AG10803 (cell line): ENCODE measurements around the gene ZNF679.
"Not testable (repeated sequence)": the region's sequence is repeated elsewhere in the genome, so short reads cannot be mapped to it uniquely, and the experiment has no call there.

Experiments
- DNase-seq: peaks from one replicate; pipeline ENCODE4 v3.0.0; 2010; ENCODE audit warnings: low read depth
- H3K4me3 ChIP-seq: 2 replicates; pipeline ENCODE4 v1.5.1; 2011; ENCODE audit warnings: mild to moderate bottlenecking, low read length, control low read depth
- TF ChIP-seq, protein P1 (sequence below): conservative IDR thresholded peaks from 2 replicates; pipeline ENCODE4 v1.5.1; 2011; ENCODE audit warnings: mild to moderate bottlenecking, low read length, control low read depth, inconsistent platforms

Gene ZNF679

DNA sequence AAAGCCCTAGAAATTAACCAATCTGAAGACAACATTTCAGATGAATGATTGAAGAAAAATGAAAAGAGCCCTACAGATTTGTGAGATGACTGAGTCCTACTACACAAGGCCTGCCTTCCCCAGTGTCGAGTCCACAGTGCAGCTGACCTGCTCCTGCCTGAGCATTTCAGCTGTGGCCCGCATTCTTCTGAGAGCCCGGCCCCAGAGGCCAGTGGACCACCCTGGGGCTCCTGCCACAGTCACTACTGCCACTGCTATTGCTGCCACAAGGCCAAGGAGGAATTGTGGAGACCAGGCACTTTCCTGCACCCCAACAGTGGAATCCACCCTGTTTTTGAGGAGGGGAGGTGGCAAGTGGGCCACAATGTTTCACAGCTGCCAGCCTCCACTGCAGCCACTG is 40.9 kb upstream of the ZNF679 start:
- DNase-seq: no peak
- TF ChIP-seq, protein P1, sequence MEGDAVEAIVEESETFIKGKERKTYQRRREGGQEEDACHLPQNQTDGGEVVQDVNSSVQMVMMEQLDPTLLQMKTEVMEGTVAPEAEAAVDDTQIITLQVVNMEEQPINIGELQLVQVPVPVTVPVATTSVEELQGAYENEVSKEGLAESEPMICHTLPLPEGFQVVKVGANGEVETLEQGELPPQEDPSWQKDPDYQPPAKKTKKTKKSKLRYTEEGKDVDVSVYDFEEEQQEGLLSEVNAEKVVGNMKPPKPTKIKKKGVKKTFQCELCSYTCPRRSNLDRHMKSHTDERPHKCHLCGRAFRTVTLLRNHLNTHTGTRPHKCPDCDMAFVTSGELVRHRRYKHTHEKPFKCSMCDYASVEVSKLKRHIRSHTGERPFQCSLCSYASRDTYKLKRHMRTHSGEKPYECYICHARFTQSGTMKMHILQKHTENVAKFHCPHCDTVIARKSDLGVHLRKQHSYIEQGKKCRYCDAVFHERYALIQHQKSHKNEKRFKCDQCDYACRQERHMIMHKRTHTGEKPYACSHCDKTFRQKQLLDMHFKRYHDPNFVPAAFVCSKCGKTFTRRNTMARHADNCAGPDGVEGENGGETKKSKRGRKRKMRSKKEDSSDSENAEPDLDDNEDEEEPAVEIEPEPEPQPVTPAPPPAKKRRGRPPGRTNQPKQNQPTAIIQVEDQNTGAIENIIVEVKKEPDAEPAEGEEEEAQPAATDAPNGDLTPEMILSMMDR: no peak
- no peak overlapping the region for H3K4me3 ChIP-seq

DNA sequence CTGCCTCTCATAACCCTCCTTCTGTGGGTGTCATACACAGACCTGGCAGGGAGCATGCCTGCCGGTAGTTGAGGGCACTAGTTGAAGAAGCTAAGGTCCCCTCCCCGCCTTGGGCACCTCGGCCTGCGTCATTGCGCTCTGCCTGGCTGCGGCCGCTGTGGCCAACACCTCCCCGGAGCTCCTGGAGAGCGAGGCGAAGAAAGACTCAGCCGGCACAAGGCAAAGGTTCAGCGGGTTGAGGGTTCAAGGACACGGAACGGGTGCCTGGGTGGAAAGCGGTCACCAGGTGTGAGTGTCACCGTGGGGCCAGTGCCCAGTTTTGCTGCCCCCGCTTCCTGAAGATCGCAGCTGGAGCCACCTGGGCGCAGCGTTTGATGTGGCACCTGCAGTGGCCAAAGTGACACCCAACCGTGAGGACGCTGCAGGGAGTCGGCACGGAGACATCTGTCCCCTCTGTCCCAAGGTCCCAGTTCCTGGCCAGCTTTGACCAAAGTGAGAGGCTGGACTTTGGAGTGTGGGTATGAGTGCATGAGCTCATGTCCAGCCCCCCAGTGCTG is 36.0 kb upstream of the ZNF679 start:
- no peak overlapping the region for H3K4me3 ChIP-seq
- TF ChIP-seq, protein P1: no peak
- no peak for DNase-seq

DNA sequence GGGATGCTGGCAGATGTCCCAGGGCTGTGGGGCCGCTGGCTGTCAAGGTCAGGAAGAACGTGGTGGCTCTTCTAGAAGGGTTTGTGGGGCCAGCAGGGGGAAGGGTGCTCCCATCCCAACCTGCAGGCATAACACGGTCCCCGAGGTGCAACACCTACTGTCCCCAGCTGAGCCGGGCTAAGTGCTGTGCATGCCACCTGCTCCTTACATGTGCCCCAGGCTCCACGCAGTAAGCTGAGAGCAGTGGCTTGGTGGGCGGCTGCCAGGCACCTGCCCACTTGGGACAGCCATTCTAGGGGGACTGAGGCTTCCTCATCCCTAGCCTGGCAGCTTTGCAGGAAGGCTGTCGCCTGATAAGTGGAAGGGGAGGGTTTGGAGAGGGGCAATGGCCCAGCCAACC is 35.5 kb upstream of the ZNF679 start:
- TF ChIP-seq, protein P1: no peak

DNA sequence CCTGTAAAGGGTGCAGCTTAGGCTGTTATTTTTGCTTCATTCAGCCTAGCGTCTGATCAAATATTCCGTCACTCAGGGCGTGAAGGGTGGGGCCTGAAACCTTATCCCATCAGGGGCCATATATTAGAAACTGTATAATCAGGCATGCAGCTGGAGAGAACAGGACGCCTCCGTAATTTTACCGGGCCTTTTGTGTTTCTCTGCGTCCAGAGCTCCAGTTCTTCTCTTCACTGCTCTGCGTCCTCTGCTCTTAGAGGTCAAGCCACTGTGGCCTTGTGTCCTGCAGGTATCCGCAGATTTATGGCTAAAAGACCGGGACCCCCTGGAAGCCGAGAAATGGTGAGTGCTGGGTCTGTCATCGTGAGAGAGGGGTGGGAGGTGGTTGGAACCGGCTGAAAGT is 21.4 kb upstream of the ZNF679 start, which contains the start of gene ZNF735:
ZNF735 (plus strand) TSS at position 301 of the 400 bp plus-strand sequence; CDS start at position 301, 0 bp downstream.
- H3K4me3 ChIP-seq: no peak within 1 kb of the TSS
- no peak for DNase-seq
- TF ChIP-seq, protein P1: no peak

More for the DNA sequence above, 35.5 kb upstream of the ZNF679 start:
- DNase-seq: no peak
- no peak overlapping the region for H3K4me3 ChIP-seq

DNA sequence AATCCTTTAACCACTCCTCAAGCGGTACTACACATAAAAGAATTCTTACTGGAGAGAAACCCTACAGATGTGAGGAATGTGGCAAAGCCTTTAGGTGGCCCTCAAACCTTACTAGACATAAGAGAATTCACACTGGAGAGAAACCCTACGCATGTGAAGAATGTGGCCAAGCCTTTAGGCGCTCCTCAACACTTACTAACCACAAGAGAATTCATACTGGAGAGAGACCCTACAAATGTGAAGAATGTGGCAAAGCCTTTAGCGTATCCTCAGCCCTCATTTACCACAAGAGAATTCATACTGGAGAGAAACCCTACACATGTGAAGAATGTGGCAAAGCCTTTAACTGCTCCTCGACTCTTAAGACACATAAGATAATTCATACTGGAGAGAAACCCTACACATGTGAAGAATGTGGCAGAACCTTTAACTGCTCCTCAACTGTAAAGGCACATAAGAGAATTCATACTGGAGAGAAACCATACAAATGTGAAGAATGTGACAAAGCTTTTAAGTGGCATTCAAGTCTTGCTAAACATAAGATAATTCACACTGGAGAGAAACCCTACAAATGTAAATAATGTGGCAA is 8.5 kb upstream of the ZNF679 start:
- not testable (repeated sequence) for DNase-seq, H3K4me3 ChIP-seq

DNA sequence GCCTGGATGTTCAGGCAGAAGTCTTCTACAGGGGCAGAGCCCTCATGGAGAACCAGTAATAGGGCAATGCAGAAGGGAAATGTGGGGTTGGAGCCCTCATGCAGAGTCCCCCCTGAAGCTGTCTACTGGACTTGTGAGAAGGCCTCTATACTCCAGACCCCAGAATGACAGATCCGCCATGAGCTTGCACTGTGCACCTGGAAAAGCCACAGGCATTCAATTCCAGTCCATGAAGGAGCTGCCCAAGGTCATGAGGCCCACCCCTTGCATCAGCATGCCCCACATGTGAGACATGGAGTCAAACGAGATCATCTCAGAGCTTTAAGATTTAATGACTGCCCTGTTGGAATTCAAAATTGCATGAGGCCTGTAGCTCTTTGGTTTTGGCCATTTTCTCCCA is 4.9 kb upstream of the ZNF679 start:
- TF ChIP-seq, protein P1: no peak
- no peak overlapping the region for H3K4me3 ChIP-seq
- no peak for DNase-seq

DNA sequence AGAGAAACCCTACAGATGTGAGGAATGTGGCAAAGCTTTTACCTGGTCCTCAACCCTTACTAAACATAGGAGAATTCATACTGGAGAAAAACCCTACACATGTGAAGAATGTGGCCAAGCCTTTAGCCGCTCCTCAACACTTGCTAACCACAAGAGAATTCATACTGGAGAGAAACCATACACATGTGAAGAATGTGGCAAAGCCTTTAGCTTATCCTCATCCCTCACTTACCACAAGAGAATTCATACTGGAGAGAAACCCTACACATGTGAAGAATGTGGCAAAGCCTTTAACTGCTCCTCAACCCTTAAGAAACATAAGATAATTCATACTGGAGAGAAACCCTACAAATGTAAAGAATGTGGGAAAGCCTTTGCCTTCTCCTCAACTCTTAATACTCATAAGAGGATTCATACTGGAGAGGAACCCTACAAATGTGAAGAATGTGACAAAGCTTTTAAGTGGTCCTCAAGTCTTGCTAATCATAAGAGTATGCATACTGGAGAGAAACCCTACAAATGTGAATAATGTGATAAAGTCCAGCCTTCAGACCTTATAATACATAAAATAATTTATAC is 38.2 kb downstream of the ZNF679 start:
- no peak for DNase-seq
- no peak overlapping the region for H3K4me3 ChIP-seq
- TF ChIP-seq, protein P1: no peak
